HL-60 (cell line): Measurements from ENCODE around the gene PCNX2.
A peak's percentile ranks its signal among the peaks of the same experiment; 100 is the strongest.

Source experiments
- DNase-seq, 2 experiments: peaks; one replicate each; pipeline ENCODE4 v3.0.0-alpha.2; 2010 to 2020; ENCODE audit warnings: low read depth in 1 of 2, low spot score in 1 of 2
- H3K27ac ChIP-seq: fragments of 250-450 bp; sonication (Bioruptor Pico); replicated peaks from 2 replicates; pipeline ENCODE4 v1.5.1; 2020; ENCODE audit warnings: mild to moderate bottlenecking, moderate library complexity
- H3K27me3 ChIP-seq: fragments of 250-450 bp; sonication (Bioruptor Pico); 2 replicates; pipeline ENCODE4 v1.5.1; 2021; ENCODE audit warnings: mild to moderate bottlenecking, moderate library complexity; ENCODE audit not compliant: insufficient read depth, poor library complexity, severe bottlenecking
- H3K4me3 ChIP-seq: replicated peaks from 2 replicates; pipeline ENCODE4 v1.5.1; 2011; ENCODE audit warnings: mild to moderate bottlenecking, control low read depth, low read length; ENCODE audit not compliant: insufficient read depth
- GABPA ChIP-seq: IDR thresholded peaks from 2 replicates; pipeline ENCODE4 v1.6.1; 2012; ENCODE audit warnings: low read depth
- POLR2AphosphoS5 ChIP-seq: IDR thresholded peaks from 2 replicates; pipeline ENCODE4 v1.6.1; 2012; ENCODE audit warnings: low read depth
- SPI1 ChIP-seq: IDR thresholded peaks from 2 replicates; pipeline ENCODE4 v1.6.1; 2012; ENCODE audit warnings: low read depth, mild to moderate bottlenecking, borderline replicate concordance
- TF ChIP-seq, protein P1 (sequence below): IDR thresholded peaks from one replicate; pipeline ENCODE4 v1.5.1; 2011; ENCODE audit warnings: low read length, control low read depth, inconsistent platforms; ENCODE audit not compliant: insufficient read depth
- TF ChIP-seq, protein P2 (sequence below): IDR thresholded peaks from 2 replicates; pipeline ENCODE4 v1.6.1; 2012; ENCODE audit warnings: low read depth; ENCODE audit not compliant: insufficient replicate concordance

Gene PCNX2

GRCh38 chr1:232970508-232970907 is 325.0 kb downstream of the PCNX2 start:
- Histone ChIP-seq H3K4me3 (no peak overlapping the region), H3K27ac (no peak overlapping the region), H3K27me3 (no peaks in the 10 kb centered on the region)
- no peak for DNase-seq
- TF ChIP-seq SPI1, result no peak
- no peak for TF ChIP-seq GABPA
- no peak for TF ChIP-seq POLR2AphosphoS5
- TF ChIP-seq, protein P1, sequence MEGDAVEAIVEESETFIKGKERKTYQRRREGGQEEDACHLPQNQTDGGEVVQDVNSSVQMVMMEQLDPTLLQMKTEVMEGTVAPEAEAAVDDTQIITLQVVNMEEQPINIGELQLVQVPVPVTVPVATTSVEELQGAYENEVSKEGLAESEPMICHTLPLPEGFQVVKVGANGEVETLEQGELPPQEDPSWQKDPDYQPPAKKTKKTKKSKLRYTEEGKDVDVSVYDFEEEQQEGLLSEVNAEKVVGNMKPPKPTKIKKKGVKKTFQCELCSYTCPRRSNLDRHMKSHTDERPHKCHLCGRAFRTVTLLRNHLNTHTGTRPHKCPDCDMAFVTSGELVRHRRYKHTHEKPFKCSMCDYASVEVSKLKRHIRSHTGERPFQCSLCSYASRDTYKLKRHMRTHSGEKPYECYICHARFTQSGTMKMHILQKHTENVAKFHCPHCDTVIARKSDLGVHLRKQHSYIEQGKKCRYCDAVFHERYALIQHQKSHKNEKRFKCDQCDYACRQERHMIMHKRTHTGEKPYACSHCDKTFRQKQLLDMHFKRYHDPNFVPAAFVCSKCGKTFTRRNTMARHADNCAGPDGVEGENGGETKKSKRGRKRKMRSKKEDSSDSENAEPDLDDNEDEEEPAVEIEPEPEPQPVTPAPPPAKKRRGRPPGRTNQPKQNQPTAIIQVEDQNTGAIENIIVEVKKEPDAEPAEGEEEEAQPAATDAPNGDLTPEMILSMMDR, result no peak
- TF ChIP-seq, protein P2, sequence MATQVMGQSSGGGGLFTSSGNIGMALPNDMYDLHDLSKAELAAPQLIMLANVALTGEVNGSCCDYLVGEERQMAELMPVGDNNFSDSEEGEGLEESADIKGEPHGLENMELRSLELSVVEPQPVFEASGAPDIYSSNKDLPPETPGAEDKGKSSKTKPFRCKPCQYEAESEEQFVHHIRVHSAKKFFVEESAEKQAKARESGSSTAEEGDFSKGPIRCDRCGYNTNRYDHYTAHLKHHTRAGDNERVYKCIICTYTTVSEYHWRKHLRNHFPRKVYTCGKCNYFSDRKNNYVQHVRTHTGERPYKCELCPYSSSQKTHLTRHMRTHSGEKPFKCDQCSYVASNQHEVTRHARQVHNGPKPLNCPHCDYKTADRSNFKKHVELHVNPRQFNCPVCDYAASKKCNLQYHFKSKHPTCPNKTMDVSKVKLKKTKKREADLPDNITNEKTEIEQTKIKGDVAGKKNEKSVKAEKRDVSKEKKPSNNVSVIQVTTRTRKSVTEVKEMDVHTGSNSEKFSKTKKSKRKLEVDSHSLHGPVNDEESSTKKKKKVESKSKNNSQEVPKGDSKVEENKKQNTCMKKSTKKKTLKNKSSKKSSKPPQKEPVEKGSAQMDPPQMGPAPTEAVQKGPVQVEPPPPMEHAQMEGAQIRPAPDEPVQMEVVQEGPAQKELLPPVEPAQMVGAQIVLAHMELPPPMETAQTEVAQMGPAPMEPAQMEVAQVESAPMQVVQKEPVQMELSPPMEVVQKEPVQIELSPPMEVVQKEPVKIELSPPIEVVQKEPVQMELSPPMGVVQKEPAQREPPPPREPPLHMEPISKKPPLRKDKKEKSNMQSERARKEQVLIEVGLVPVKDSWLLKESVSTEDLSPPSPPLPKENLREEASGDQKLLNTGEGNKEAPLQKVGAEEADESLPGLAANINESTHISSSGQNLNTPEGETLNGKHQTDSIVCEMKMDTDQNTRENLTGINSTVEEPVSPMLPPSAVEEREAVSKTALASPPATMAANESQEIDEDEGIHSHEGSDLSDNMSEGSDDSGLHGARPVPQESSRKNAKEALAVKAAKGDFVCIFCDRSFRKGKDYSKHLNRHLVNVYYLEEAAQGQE, result no peak

- DNase-seq, result no peak
- no peak overlapping the region for H3K27ac ChIP-seq
- no peak overlapping the region for H3K4me3 ChIP-seq
- TF ChIP-seq GABPA, result no peak
- no peak for TF ChIP-seq SPI1
- TF ChIP-seq, protein P1, result no peak
- TF ChIP-seq, protein P2, result no peak
- TF ChIP-seq POLR2AphosphoS5, result no peak
- H3K27me3 ChIP-seq, result no peaks in the 10 kb centered on the region
Measured at GRCh38 chr1:232969799-232970198, 325.7 kb downstream of the PCNX2 start.

DNA sequence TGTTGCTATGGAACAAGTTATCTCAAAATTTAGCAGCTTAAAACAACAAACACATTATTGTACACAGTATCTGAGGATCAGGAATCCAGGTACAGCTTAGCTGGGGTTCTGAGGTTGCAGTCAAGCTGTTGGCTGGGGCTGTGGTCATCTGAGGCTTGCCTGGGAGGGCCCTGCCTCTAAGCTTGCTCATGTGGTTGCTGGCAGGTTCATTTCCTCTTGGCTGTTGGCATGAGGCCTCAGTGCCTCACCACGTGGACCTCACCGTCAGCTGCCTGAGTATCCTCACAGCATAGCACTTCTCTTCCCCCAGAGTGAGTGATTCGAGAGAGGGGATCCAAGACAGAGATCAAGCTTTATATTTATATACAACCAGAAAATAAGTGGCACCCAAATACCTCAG is 326.6 kb downstream of the PCNX2 start:
- Histone ChIP-seq H3K27ac (peak overlapping the region; percentile 25), H3K27me3 (no peaks in the 10 kb centered on the region), H3K4me3 (no peak overlapping the region)
- peak in 1 of 2 experiments; percentile 73 for DNase-seq
- TF ChIP-seq, protein P1, result no peak
- TF ChIP-seq, protein P2, result no peak
- 0 out of 2 replicates have a peak, but pooled peaks have one; percentile 56 for TF ChIP-seq POLR2AphosphoS5
- TF ChIP-seq GABPA, result no peak
- peak; percentile 24; the same call in 1 of the 2 replicates for TF ChIP-seq SPI1
